HepG2 (cell line): Measurements from ENCODE around the gene LASP1. TPM values are rescaled to one million over a fixed set of nuclear protein-coding genes. Genes with fewer than 3 reads are reported as not detected.

Source experiments
- CENPBD1 ChIP-seq: sonication (generic); formaldehyde crosslinking; IDR thresholded peaks from 2 replicates; pipeline ENCODE4 v1.8.0; 2022; ENCODE audit warnings: missing genetic modification reagents, low read depth, mild to moderate bottlenecking, borderline replicate concordance
- CREB1 ChIP-seq, 2 experiments: fragments of 450-650 bp in 1 of 2; IDR thresholded peaks; 2 replicates each; pipeline ENCODE4 v1.6.1; 2016 to 2017; ENCODE audit warnings: control low read depth in 1 of 2, mild to moderate bottlenecking in 1 of 2, missing compliant biosample characterization in 1 of 2, missing genetic modification characterization in 1 of 2
- GABPA ChIP-seq, 2 experiments: IDR thresholded peaks; 2 replicates each; pipeline ENCODE4 v1.6.1; 2011 to 2016; ENCODE audit warnings: low read depth in 2 of 2, low read length in 1 of 2, missing biosample characterization in 1 of 2, missing genetic modification characterization in 1 of 2
- GTF2F1 ChIP-seq: fragments of 150-350 bp; IDR thresholded peaks from 2 replicates; pipeline ENCODE4 v1.6.1; 2014; ENCODE audit warnings: low read length
- MLXIP ChIP-seq: sonication (generic); formaldehyde crosslinking; IDR thresholded peaks from 2 replicates; pipeline ENCODE4 v1.9.0; 2021; ENCODE audit warnings: missing genetic modification reagents, borderline replicate concordance
- TEAD2 ChIP-seq: sonication (generic); formaldehyde crosslinking; IDR thresholded peaks from 2 replicates; pipeline ENCODE4 v1.9.0; 2021; ENCODE audit warnings: missing genetic modification reagents
- ZBTB49 ChIP-seq: sonication (generic); formaldehyde crosslinking; IDR thresholded peaks from 2 replicates; pipeline ENCODE4 v1.4.0; 2020; ENCODE audit warnings: missing genetic modification reagents, borderline replicate concordance
- ZSCAN29 ChIP-seq: sonication (generic); formaldehyde crosslinking; conservative IDR thresholded peaks from 2 replicates; pipeline ENCODE4 v1.4.0; 2020; ENCODE audit warnings: mild to moderate bottlenecking, missing genetic modification reagents
- polyA plus RNA-seq, 8 experiments: library from polyadenylated mRNA; depleted of rRNA in 3 of 8; stranded (reverse) in 7 of 8; unstranded in 1 of 8; fragments of >200 nt; fragmentation: Illumina TruSeq in 4 of 8; extraction: Trizol in 4 of 8; gene quantifications; 2 replicates each; pipeline versions ENCODE4 v1.2.1 to v1.2.3, GENCODE V29; 2011 to 2016; ENCODE audit warnings: low read depth in 4 of 8, missing spikeins in 1 of 8, mixed read lengths in 1 of 8; ENCODE audit not compliant: insufficient read depth in 1 of 8
- total RNA-seq, 5 experiments: library from RNA; depleted of rRNA; stranded (reverse); fragments of >200 nt; fragmentation: Illumina TruSeq; extraction: Trizol; gene quantifications; 2 replicates each; pipeline ENCODE4 v1.2.3, GENCODE V29; 2016; ENCODE audit warnings: low read depth in 1 of 5
- TF ChIP-seq, protein P1 (sequence below): sonication (generic); formaldehyde crosslinking; IDR thresholded peaks from 2 replicates; pipeline ENCODE4 v1.4.0; 2020; ENCODE audit warnings: missing genetic modification reagents
- TF ChIP-seq, protein P2 (sequence below): sonication (generic); formaldehyde crosslinking; IDR thresholded peaks from 2 replicates; pipeline ENCODE4 v1.4.0; 2020; ENCODE audit warnings: mild to moderate bottlenecking, missing genetic modification reagents

LASP1 gene
- total and polyA plus RNA-seq, 2 of the 13 experiments (the other 11 are each of a cell fraction or from before 2014, with no cell fraction given): 70.1 to 97.0 TPM

DNA sequence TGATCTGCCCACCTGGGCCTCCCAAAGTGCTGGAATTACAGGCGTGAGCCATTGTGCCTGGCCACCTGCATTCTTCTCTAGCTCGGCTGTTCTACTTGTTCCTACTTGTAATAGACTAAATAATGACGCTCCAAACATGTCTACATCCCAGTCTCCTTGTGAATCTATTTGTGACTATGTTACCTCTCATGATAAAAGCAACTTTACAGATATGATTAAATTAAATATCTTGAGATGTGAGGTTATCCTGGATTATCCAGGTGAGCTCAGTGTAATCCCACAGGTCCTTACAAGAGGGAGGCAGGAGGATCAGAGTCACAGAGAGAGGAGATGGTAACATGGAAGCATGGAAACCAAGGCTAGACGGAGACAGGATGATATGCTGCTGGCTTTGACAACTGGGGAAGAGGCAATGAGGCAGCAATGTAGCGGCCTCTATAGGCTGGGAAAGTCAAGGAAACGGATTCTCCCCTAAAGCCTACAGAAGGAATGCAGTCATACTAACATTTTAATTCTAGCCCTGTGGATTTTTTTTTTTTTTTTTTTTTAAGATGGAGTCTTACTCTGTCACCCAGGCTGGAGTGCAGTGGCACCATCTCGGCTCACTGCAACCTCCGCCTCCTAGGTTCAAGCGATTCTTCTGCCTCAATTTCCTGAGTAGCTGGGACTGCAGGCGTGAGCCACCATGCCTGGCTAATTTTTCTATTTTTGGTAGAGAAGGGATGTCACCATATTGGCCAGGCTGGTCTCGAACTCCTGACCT is 5.0 kb upstream of the LASP1 start (continued):
- no peak for TF ChIP-seq MLXIP
- TF ChIP-seq ZBTB49 (CRISPR knock-in tag): no peak
- TF ChIP-seq CENPBD1 (CRISPR knock-in tag): no peak
- TF ChIP-seq ZSCAN29 (CRISPR knock-in tag): no peak
- no peak for TF ChIP-seq GTF2F1
- TF ChIP-seq GABPA (IDR thresholded peaks at IDR 0.05; ENCODE audit: low read depth, low read length): no peak
- 0 out of 2 replicates have a peak, but pooled peaks have one; percentile 29 for TF ChIP-seq GABPA (CRISPR knock-in tag; IDR thresholded peaks at IDR 0.05; ENCODE audit: low read depth)
- TF ChIP-seq, protein P1, sequence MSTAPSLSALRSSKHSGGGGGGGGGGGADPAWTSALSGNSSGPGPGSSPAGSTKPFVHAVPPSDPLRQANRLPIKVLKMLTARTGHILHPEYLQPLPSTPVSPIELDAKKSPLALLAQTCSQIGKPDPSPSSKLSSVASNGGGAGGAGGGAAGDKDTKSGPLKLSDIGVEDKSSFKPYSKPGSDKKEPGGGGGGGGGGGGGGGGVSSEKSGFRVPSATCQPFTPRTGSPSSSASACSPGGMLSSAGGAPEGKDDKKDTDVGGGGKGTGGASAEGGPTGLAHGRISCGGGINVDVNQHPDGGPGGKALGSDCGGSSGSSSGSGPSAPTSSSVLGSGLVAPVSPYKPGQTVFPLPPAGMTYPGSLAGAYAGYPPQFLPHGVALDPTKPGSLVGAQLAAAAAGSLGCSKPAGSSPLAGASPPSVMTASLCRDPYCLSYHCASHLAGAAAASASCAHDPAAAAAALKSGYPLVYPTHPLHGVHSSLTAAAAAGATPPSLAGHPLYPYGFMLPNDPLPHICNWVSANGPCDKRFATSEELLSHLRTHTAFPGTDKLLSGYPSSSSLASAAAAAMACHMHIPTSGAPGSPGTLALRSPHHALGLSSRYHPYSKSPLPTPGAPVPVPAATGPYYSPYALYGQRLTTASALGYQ: no peak
- TF ChIP-seq CREB1 (IDR thresholded peaks at IDR 0.05): no peak
- no peak for TF ChIP-seq CREB1 (CRISPR knock-in tag; IDR thresholded peaks at IDR 0.05)
- no peak for TF ChIP-seq TEAD2
- TF ChIP-seq, protein P2, sequence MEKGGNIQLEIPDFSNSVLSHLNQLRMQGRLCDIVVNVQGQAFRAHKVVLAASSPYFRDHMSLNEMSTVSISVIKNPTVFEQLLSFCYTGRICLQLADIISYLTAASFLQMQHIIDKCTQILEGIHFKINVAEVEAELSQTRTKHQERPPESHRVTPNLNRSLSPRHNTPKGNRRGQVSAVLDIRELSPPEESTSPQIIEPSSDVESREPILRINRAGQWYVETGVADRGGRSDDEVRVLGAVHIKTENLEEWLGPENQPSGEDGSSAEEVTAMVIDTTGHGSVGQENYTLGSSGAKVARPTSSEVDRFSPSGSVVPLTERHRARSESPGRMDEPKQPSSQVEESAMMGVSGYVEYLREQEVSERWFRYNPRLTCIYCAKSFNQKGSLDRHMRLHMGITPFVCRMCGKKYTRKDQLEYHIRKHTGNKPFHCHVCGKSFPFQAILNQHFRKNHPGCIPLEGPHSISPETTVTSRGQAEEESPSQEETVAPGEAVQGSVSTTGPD (CRISPR knock-in tag): no peak
